Measurements from ENCODE around the gene ZNF80. TPM values are rescaled to one million over a fixed set of nuclear protein-coding genes. Genes with fewer than 3 reads are reported as not detected.

Gene ZNF80
- total RNA-seq, 1 experiment from 2014 or later: not detected

DNA sequence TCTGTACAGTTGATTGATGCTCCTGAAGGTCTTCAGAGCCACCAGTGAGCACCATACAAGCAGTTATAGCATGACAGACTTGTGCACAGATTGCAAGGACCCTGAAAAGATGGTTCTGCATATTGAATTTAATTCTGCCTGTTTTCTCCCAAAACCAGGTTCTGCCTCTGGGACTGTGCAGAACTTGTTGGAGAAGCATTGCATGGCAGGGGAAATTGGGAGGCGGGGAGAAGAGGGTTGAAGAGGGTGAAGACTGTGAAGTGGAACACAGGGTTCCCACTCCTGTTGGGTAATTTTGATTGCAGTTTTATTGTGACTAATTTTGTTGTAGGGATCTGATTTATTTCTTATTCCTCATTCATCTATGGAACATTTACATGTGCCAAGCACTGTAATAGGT, 10.3 kb downstream of the ZNF80 start:
- Histone ChIP-seq H3K27me3 (ENCODE audit: control insufficient read depth, insufficient read depth, low read length) (no peaks in the 10 kb centered on the region), H3K4me1 (ENCODE audit: control insufficient read depth, insufficient read depth, low read length) (no peaks in the 10 kb centered on the region), H3K27ac (ENCODE audit: low read length) (no peak overlapping the region), H3K9me3 (ENCODE audit: control insufficient read depth, insufficient read depth, low read depth, low read length) (no peaks in the 10 kb centered on the region), H3K4me3 (ENCODE audit: low read depth in 2 of 2, low read length in 2 of 2) (no peak overlapping the region), H3K36me3 (ENCODE audit: control insufficient read depth, insufficient read depth, low read length) (no peaks in the 10 kb centered on the region)
- TF ChIP-seq, protein P1, sequence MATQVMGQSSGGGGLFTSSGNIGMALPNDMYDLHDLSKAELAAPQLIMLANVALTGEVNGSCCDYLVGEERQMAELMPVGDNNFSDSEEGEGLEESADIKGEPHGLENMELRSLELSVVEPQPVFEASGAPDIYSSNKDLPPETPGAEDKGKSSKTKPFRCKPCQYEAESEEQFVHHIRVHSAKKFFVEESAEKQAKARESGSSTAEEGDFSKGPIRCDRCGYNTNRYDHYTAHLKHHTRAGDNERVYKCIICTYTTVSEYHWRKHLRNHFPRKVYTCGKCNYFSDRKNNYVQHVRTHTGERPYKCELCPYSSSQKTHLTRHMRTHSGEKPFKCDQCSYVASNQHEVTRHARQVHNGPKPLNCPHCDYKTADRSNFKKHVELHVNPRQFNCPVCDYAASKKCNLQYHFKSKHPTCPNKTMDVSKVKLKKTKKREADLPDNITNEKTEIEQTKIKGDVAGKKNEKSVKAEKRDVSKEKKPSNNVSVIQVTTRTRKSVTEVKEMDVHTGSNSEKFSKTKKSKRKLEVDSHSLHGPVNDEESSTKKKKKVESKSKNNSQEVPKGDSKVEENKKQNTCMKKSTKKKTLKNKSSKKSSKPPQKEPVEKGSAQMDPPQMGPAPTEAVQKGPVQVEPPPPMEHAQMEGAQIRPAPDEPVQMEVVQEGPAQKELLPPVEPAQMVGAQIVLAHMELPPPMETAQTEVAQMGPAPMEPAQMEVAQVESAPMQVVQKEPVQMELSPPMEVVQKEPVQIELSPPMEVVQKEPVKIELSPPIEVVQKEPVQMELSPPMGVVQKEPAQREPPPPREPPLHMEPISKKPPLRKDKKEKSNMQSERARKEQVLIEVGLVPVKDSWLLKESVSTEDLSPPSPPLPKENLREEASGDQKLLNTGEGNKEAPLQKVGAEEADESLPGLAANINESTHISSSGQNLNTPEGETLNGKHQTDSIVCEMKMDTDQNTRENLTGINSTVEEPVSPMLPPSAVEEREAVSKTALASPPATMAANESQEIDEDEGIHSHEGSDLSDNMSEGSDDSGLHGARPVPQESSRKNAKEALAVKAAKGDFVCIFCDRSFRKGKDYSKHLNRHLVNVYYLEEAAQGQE (IDR thresholded peaks at IDR 0.05; ENCODE audit: insufficient read depth in 1 of 2, low read depth in 2 of 2, low read length in 1 of 2): no peak
- TF ChIP-seq CTCF (IDR thresholded peaks at IDR 0.05) (no peak), TCF7L2 (IDR thresholded peaks at IDR 0.05; ENCODE audit: low read depth, low read length) (no peak), SIN3A (IDR thresholded peaks at IDR 0.05; ENCODE audit: borderline replicate concordance, insufficient read depth, low read depth, low read length) (no peak), POLR2AphosphoS5 (IDR thresholded peaks at IDR 0.05; ENCODE audit: low read depth, low read length) (no peak)
- no TSS peak for BruUV-seq (replicated peaks)
- ChIA-PET CTCF (no interaction called here), POLR2A (no interaction called here)
- ATAC-seq (no peak), DNase-seq (ENCODE audit: low read depth, low spot score) (no peak)
- in situ Hi-C loops (cut with HindIII; ENCODE audit: low pct_unique_long_range_greater_than_20kb, low sequenced_read_pairs): no loop called here
- intact Hi-C loops (cut with micrococcal nuclease; ENCODE audit: unreplicated experiment): no loop called here

DNA sequence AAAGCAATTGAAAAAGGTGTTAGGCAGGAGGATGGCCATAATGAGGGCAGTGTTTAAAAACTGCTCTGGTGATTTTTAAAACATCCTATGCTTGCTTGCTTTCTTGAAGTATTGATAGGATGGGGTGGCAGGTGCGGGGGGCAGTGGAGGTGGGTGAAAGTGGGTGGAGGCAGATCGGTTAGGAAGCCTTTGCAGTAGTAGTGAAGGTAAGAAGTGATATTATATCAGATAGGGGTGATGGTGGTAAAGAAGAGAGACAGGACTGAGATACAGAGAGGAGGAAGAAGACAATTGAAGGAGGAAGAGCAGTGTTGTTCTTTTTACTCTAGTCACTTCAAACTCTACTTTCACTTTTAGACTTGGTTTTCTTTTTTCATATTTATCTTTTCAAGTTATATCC, 11.1 kb downstream of the ZNF80 start:
- CTCF ChIA-PET: no interaction called here
- Histone ChIP-seq H3K9me3 (ENCODE audit: control insufficient read depth, insufficient read depth, low read depth, low read length) (no peaks in the 10 kb centered on the region), H3K36me3 (ENCODE audit: control insufficient read depth, insufficient read depth, low read length) (no peaks in the 10 kb centered on the region), H3K27me3 (ENCODE audit: control insufficient read depth, insufficient read depth, low read length) (no peaks in the 10 kb centered on the region), H3K27ac (ENCODE audit: low read length) (no peak overlapping the region), H3K4me1 (ENCODE audit: control insufficient read depth, insufficient read depth, low read length) (no peaks in the 10 kb centered on the region), H3K4me3 (ENCODE audit: low read depth in 2 of 2, low read length in 2 of 2) (no peak overlapping the region)
- POLR2A ChIA-PET: no interaction called here
- DNase-seq (ENCODE audit: low read depth, low spot score) (no peak), ATAC-seq (no peak)
- in situ Hi-C loops (cut with HindIII; ENCODE audit: low pct_unique_long_range_greater_than_20kb, low sequenced_read_pairs): no loop called here
- TF ChIP-seq, protein P1 (IDR thresholded peaks at IDR 0.05; ENCODE audit: insufficient read depth in 1 of 2, low read depth in 2 of 2, low read length in 1 of 2): no peak
- TF ChIP-seq POLR2AphosphoS5 (IDR thresholded peaks at IDR 0.05; ENCODE audit: low read depth, low read length): no peak
- no peak for TF ChIP-seq TCF7L2 (IDR thresholded peaks at IDR 0.05; ENCODE audit: low read depth, low read length)
- no peak for TF ChIP-seq CTCF (IDR thresholded peaks at IDR 0.05)
- TF ChIP-seq SIN3A (IDR thresholded peaks at IDR 0.05; ENCODE audit: borderline replicate concordance, insufficient read depth, low read depth, low read length): no peak
- intact Hi-C loops (cut with micrococcal nuclease; ENCODE audit: unreplicated experiment): no loop called here
- no TSS peak for BruUV-seq (replicated peaks)
